Measurements from ENCODE around the gene TMEM130.

TMEM130 gene

DNA sequence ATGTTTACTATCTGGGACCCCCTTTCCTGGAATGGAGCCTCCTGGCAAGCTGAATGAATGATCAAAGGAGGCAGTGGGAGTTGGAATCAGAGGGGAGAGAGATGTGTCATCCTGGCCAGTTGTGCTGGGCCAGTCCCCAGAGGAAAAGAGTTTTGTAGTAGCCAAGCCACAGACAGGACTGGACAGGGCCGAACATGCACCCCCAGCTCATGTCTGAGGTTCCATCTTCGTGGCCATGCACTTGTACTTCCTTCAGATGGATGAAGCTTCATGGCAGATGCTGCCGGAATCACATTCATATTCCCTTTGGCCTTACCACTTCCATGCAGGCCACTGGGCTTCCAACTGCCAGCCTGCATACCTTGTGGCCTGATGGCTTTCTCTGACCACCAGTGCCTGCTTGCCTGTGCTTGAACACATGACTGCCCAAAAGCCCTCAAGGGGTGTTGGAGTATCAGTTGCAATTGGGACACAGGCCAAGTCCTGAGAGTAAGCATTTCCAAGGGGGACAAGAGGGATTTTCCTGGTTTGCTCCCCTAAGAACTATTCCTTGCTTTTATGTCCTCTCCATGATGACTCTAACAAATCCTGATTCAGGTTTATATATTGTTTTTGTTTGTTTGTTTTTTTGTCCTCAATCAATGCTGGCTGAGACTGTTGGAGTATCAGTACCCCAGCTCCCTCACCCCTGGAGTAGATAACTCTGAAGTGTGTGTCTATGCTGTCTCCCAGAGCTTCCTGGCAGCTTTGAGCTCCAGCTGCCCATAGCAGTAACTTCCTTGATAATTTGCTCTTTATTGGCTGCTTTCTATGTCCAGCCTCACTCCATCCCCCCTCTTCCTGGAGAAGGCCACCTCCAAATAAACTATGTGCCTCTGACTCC, 63.6 kb downstream of the TMEM130 start:
- DNase-seq, result no peak

- DNase-seq, result no peak
These were observed 67.1 kb downstream of the TMEM130 start for GRCh38 chr7:98802781-98803110.

- no peak for DNase-seq
These were observed 67.6 kb downstream of the TMEM130 start for GRCh38 chr7:98802088-98802780.

DNA sequence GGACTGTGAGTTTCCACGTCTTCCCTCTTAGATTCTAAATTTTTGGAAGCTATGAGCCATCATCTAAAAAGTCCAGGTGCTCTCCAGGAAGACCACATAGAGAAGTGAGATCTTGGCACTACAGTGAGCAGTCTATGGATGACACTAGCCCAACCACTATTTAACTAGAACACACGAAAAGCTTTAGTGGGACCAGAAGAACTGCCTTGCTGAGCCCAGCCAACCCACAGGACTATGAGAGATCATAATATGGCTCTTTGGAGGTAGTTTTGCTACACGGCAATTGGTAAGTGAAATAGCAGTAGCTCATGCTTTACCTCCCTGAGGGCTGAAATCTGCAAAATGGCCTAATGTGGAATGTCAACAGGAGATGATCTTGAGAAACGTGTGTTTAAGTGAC, 68.8 kb downstream of the TMEM130 start:
- DNase-seq, result no peak

DNA sequence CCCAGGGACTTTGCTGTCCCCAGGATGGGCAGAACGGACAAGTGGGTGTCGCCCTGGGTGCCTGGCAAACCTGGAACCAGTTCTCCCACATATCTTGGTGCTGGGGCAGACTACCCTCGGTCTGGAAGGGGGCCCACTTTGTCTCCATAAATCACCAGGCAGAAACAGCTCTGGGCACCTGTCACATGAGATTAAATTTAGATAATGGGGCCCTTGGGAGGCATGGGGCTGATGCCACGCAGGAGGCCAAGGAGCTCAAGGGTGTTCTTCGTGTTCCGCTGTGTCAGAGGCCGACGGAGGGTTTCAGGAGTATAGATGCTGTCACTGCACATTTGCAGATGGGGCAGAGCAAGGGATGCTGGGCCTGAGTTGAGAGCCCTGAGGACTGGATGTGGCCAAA, 72.7 kb downstream of the TMEM130 start:
- DNase-seq, result no peak

All from stimulated activated CD4-positive, alpha-beta T cell treated with anti-CD3 and anti-CD28 coated beads, Interleukin-4, amount 100 ng/mL, for 24 hours (primary cell).